HepG2 (cell line): ENCODE results near the gene HPGD.

Source experiments
- BCLAF1 ChIP-seq: fragments of 450-650 bp; IDR thresholded peaks from 2 replicates; pipeline ENCODE4 v1.6.1; 2017; ENCODE audit warnings: mild to moderate bottlenecking
- CTCF ChIP-seq: sonication (generic); formaldehyde crosslinking; IDR thresholded peaks from 2 replicates; pipeline ENCODE4 v1.5.0; 2020; ENCODE audit warnings: mild to moderate bottlenecking, missing genetic modification reagents, moderate library complexity
- JUND ChIP-seq: sonication (generic); formaldehyde crosslinking; IDR thresholded peaks from 2 replicates; pipeline ENCODE4 v1.8.0; 2022; ENCODE audit warnings: mild to moderate bottlenecking, missing genetic modification reagents
- NFE2L1 ChIP-seq: sonication (generic); formaldehyde crosslinking; IDR thresholded peaks from 2 replicates; pipeline ENCODE4 v1.4.0; 2020; ENCODE audit warnings: missing genetic modification reagents, mild to moderate bottlenecking, borderline replicate concordance
- NFIC ChIP-seq: IDR thresholded peaks from 2 replicates; pipeline ENCODE4 v1.6.1; 2012; ENCODE audit warnings: mild to moderate bottlenecking, low read length, inconsistent platforms
- RFX3 ChIP-seq: IDR thresholded peaks from 2 replicates; pipeline ENCODE4 v1.6.1; 2016; ENCODE audit warnings: missing biosample characterization, missing genetic modification reagents
- RXRA ChIP-seq: sonication (generic); formaldehyde crosslinking; IDR thresholded peaks from 2 replicates; pipeline ENCODE4 v1.5.1; 2020; ENCODE audit warnings: missing genetic modification reagents
- SP1 ChIP-seq, 2 experiments: fragments of 450-650 bp in 1 of 2; sonication (generic) in 1 of 2; formaldehyde crosslinking in 1 of 2; IDR thresholded peaks; 2 replicates each; pipeline versions ENCODE4 v1.4.0 to v1.6.1; 2016 to 2020; ENCODE audit warnings: missing genetic modification reagents in 1 of 2
- SSRP1 ChIP-seq: IDR thresholded peaks from 2 replicates; pipeline ENCODE4 v1.6.1; 2016; ENCODE audit warnings: control low read depth
- ZNF740 ChIP-seq: sonication (generic); formaldehyde crosslinking; IDR thresholded peaks from 2 replicates; pipeline ENCODE4 v1.4.0; 2020; ENCODE audit warnings: missing genetic modification reagents

- TF ChIP-seq SSRP1 (CRISPR knock-in tag) (no peak), BCLAF1 (no peak), CTCF (no peak), JUND (CRISPR knock-in tag) (no peak), NFIC (no peak), ZNF740 (no peak), RFX3 (no peak), SP1 (IDR thresholded peaks at IDR 0.05) (no peak), SP1 (CRISPR knock-in tag; IDR thresholded peaks at IDR 0.05) (no peak), NFE2L1 (no peak), RXRA (CRISPR knock-in tag) (no peak)
These were observed 17.3 kb downstream of the HPGD start for GRCh38 chr4:174505007-174505406.
